ENCODE data around the gene KBTBD12.

Gene KBTBD12

GRCh38 chr3:128014548-128014947 is 99.5 kb downstream of the KBTBD12 start:
- DNase-seq (ENCODE audit: low read depth): no peak

DNA sequence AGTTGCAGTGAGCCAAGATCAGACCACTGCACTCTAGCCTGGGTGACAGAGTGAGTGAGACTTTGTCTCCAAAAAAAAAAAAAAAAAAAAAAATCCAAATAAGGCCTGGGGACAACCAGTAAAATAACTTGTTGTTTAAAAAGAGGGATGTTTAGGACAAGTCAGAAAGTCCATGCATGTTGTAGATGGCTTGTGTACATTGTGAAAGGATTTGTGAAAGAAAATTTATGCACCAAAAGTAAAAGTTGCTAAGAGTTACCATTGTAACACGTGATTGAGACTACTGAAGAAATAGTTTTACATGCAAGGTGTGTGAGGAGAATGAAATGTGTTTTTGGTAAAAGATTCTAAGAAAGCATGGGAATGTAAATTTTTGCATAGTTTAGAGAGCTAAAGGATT is 101.5 kb downstream of the KBTBD12 start:
- DNase-seq (ENCODE audit: low read depth): no peak

GRCh38 chr3:128021768-128022372 is 106.8 kb downstream of the KBTBD12 start:
- DNase-seq (ENCODE audit: low read depth): no peak

- DNase-seq (ENCODE audit: low read depth): no peak
These were observed 118.1 kb downstream of the KBTBD12 start for GRCh38 chr3:128033102-128033501.

- no peak for DNase-seq (ENCODE audit: low read depth)
These were observed 121.1 kb downstream of the KBTBD12 start for GRCh38 chr3:128036119-128036518.

Measured in stromal cell of bone marrow (primary cell).